ENCODE measurements around the gene RASSF1.

DNA sequence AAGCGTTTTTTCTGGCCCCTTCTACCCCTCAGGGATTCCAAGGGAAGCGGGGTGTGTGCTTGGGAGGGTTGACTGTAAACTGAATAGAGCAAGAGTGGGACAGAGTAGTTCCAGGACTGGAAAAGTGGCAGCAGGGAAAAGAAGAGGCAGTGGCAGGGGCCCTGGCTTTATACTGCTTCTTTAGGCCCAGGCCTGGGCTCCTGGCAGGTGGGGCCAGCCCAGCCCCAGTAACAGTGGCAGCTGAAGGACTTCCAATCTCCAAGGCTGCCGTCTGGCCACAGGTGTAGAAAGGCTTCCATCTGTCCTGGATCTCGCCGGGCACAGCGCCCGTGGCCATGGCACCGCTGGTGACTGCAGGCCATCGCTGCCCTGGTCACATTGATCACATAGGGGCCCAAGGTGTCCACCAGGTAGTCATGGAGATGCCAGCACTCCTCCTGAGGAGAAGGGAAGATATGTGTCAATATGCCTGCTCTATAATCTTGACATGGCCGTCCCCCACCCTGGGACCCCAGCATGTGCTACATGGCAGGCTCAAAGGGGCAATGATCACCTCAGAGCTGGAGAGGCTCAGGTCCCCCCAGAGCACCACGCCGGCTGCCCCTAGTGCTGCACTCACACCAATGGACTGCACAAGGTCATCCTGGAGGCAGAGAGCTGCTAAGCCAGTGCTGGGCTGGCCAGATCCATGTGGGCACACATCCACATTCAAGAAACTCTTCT lies 47.4 kb downstream of the RASSF1 start:
- TF ChIP-seq TARDBP (IDR thresholded peaks at IDR 0.05), result no peak
- TF ChIP-seq LEF1 (IDR thresholded peaks at IDR 0.05; ENCODE audit: borderline replicate concordance), result no peak
- TF ChIP-seq ELF4 (IDR thresholded peaks at IDR 0.05), result no peak
- TF ChIP-seq BHLHE40 (IDR thresholded peaks at IDR 0.05; ENCODE audit: borderline replicate concordance), result no peak
- no peak for TF ChIP-seq FOXA1 (IDR thresholded peaks at IDR 0.05)
- no peak for TF ChIP-seq SP1 (IDR thresholded peaks at IDR 0.05)
- TF ChIP-seq PKNOX1 (IDR thresholded peaks at IDR 0.05), result no peak
- TF ChIP-seq CTBP1 (IDR thresholded peaks at IDR 0.05; ENCODE audit: borderline replicate concordance), result no peak
- no peak for TF ChIP-seq SUZ12 (IDR thresholded peaks at IDR 0.05)

Measured in HEK293T (cell line).